ENCODE data around the gene ANKRD27.
"Not testable (repeated sequence)": the region's sequence is repeated elsewhere in the genome, so short reads cannot be mapped to it uniquely, and the experiment has no call there.

The ANKRD27 gene

GRCh38 chr19:32674931-32675719, at the start of gene ANKRD27:
Gene ANKRD27, minus strand, starts transcription at chr19:32675180. Its CDS starts 16,165 bp downstream, at chr19:32659015.
- DNase-seq = peak; percentile 96

DNA sequence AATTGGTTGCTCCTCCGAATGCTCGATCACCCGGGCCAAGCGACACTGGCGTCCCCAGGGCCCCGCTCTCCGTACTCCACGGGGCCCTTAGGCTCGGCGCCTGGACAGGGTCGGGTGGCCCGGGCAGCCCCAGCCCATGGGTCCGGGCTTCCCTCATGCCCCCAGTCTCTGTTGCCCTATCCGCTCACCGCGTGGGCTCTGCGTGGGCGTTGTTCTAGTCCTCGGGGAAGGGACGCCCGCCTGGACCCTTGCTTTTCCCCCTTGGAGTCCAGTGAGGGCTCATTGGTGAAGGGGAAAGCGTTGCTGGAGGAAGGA, 45.9 kb upstream of the ANKRD27 start:
- no peak for DNase-seq

GRCh38 chr19:32720216-32720935, 45.4 kb upstream of the ANKRD27 start:
- DNase-seq = no peak

DNA sequence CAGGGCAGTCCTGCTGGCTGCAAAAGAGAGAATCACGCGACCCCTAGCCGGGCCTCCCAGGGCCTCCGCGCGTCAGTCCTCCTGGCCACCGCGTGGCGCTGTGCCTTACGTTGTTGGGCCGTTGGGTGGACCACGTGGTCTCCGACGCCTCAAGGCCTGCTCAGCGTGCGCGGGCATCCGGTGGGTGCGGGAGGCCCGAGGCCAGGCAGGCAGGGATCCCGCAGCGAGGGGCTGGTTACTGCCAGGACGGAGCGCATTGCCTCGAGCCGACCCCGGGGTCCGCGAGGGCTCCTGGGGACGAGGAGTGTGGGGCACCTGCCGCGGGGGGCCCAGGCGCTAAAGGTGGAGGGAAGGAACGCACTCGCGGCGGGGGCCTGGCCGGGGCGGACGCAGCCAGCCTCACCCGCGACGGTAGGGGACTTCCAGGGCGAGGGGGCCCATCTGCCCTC, 44.7 kb upstream of the ANKRD27 start, which contains the start of gene TDRD12:
Gene TDRD12 (plus strand): TSS at position 157 of the 449 bp plus-strand sequence. CDS start 306 bp downstream, outside the sequence.
- no peak for DNase-seq

- no peak for DNase-seq
Measured at GRCh38 chr19:32718286-32718685, 43.3 kb upstream of the ANKRD27 start.

GRCh38 chr19:32717496-32717895, 42.5 kb upstream of the ANKRD27 start:
- DNase-seq = no peak

DNA sequence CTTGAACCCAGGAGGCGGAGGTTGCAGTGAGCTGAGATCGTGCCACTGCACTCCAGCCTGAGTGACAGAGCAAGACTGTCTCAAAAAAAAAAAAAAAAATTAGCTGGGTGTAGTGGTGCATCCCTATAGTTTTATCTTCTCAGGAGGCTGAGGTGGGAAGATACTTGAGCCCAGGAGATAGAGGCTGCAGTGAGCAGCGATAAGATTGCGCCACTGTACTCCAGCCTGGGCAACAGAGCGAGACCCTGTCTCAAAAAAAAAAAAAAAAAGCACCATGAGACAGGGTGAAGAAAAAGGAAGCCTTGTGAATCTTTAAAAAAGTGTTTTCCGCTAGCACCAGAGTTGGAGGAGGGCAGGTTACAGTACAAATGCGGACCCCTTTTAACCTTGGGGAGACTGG, 41.2 kb upstream of the ANKRD27 start:
- DNase-seq = not testable (repeated sequence)

GRCh38 chr19:32711747-32712146, 36.8 kb upstream of the ANKRD27 start:
- no peak for DNase-seq

DNA sequence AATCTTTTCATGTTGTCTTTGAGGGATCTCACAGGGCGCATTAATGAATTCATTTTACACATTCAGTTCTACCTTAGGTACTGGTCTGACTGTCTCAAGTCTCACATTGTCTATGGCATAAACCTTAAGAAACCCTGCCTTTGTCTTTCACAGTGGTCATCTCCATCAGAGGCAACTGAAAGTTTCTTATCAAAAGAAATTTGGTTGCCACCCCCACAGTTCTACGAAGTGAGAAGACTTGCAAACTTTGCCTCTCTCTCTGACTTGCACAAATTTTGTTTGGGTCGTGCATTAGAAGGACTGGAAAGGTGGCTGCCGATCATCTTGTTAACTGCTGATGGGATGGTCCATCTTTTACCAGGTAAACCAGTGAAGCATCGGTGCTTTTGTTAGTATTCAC, 34.1 kb upstream of the ANKRD27 start:
- DNase-seq = no peak

GRCh38 chr19:32708457-32708856, 33.5 kb upstream of the ANKRD27 start:
- no peak for DNase-seq

- DNase-seq = not testable (repeated sequence)
Measured at GRCh38 chr19:32704006-32704405, 29.0 kb upstream of the ANKRD27 start.

GRCh38 chr19:32702010-32702409, 27.0 kb upstream of the ANKRD27 start:
- no peak for DNase-seq

DNA sequence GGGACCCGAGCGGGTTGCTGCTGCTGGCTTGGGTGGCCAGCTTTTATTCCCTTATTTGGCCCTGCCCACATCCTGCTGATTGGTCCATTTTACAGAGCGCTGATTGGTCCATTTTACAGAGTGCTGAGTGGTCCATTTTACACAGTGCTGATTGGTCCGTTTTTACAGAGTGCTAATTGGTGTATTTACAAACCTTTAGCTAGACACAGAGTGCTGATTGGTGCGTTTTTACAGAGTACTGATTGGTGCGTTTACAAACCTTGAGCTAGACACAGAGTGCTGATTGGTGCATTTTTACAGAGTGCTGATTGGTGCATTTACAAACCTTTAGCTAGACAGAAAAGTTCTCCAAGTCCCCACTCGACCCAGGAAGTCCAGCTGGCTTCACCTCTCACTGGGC, 25.1 kb upstream of the ANKRD27 start:
- not testable (repeated sequence) for DNase-seq

- DNase-seq = not testable (repeated sequence)
Measured at GRCh38 chr19:32696771-32697170, 21.8 kb upstream of the ANKRD27 start.

GRCh38 chr19:32695506-32695905, 20.5 kb upstream of the ANKRD27 start:
- not testable (repeated sequence) for DNase-seq

DNA sequence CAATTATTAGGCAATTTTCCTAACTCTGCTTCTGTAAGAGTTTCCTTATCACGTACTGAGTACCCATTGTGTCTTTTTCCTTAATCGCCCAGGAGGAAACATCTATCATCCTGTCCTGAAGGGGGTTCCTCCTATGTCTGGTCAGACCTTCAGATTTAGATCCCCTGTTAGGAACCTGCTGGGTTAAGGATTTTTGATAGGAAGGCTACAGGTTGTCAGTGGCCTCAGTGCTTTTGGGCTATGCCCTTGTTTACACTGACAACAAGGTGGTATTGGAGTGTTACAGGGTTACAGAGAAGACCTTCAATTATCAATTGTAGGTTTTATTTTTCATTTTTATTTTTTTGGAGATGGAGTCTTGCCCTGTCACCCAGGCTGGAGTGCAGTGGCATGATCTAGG, 19.9 kb upstream of the ANKRD27 start:
- DNase-seq = not testable (repeated sequence)

DNA sequence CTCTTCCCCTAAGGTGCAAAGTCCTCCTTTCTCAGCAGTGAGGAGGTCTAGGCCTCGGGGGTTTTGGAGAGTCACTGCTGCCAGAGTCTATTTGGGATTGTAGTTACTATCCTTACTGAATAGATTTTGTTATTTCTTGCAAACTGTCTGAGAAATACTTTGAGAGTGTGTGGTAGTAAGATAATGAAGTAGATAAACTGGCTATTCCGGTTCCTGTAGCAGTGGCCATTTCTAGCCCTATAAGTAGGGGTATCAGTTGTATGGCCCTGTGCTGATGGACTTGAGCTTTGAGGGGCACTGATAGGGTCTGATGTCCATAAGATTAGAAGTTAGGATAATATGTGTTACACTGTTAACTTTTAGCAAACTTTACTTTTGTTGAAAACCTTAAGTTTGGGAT, 19.3 kb upstream of the ANKRD27 start:
- DNase-seq = not testable (repeated sequence)

DNA sequence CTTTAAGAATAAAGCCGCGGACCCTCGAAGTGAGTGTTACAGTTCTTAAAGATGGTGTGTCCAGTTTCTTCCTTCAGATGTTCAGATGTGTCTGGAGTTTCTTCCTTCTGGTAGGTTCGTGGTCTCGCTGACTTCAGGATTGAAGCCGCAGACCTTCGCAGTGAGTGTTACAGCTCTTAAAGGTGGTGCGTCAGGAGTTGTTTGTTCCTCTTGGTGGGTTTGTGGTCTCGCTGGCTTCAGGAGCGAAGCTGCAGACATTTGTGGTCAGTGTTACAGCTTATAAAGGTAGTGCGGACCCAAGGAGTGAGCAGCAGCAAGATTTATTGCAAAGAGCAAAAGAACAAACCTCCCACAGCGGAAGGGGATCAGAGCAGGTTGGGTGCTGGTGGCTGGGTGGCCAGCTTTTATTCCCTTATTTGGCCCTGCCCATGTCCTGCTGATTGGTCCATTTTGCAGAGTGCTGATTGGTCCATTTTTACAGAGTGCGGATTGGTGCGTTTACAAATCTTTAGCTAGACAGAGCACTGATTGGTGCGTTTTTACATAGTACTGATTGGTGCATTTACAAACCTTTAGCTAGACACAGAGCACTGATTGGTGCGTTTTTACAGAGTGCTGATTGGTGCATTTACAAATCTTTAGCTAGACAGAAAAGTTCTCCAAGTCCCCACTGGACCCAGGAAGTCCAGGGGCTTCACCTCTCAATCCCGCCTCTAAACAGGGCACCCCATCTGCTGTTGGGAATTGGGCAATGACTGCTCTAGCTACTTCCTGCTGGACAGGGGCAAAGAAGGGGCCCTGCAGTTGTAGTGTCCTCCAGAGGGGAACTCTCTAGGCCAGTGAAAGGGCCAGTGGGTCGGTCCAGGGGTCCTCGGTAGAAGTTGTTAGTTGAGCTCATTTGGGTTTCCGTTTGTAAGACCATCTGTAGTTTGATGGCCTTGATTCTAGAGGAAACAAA, 18.4 kb upstream of the ANKRD27 start:
- DNase-seq = not testable (repeated sequence)

DNA sequence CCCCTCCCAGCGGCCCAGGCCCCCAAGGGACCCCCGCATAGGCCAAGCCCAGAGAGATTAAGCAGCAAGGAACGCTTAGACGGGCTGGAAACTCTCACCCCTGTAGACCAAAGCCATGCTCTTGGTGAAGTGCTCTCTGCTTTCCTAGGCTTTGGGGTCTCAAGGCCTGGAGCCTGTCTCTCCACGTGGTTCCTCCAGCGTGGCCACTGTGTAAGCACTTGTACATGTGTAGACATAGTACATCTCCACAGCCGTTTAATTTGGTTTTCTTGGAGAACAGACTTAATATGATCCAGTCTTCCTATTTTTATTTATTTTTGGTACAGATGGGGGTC, 17.7 kb upstream of the ANKRD27 start:
- DNase-seq = no peak

GRCh38 chr19:32691952-32692726, 17.2 kb upstream of the ANKRD27 start:
- DNase-seq = peak; percentile 19

DNA sequence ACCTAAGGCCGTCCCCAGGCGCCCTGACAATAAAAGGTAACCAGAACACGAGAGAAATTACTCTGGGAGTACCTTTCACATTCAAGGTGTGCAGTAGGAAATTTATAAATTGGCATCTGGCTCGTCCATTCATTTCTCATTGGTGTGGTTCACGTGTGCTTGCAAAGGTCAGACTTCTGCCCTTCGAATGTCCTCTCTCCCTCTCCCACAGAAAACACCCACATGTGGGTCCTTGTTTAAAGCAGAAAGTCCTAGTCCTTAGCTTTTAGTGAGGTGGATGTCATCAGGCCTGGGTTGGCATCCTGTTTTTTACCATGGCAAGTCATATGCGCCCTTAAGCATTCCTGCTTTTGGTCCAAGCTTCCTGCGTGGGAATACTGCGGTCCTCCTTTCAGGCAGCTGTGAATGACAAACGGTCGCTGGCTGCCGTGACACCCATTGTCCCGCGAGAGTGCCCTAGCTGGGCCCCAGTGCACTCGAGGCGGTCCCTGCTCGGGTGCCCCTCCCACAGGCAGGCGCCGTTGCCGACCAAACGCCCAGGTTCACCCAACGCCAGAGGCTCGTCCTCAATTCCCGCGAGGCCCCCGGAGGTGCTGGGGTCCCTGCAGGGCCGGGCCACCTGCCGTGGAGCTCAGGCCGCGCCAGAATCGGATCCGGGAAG, 16.4 kb upstream of the ANKRD27 start, which contains the start of gene NUDT19:
Gene NUDT19 (plus strand): TSS at position 531 of the 661 bp plus-strand sequence. CDS start 140 bp downstream, outside the sequence.
- DNase-seq = peak; percentile 82

- DNase-seq = no peak
Measured at GRCh38 chr19:32688311-32688710, 13.3 kb upstream of the ANKRD27 start.

Measured in NCI-H2171 (cell line).